ENCODE data around the gene CTDSPL.
A peak's percentile ranks its signal among the peaks of the same experiment; 100 is the strongest.

CTDSPL gene

GRCh38 chr3:37916685-37917084 lies 55.0 kb downstream of the CTDSPL start:
- no peak for DNase-seq (ENCODE audit: low read depth)

DNA sequence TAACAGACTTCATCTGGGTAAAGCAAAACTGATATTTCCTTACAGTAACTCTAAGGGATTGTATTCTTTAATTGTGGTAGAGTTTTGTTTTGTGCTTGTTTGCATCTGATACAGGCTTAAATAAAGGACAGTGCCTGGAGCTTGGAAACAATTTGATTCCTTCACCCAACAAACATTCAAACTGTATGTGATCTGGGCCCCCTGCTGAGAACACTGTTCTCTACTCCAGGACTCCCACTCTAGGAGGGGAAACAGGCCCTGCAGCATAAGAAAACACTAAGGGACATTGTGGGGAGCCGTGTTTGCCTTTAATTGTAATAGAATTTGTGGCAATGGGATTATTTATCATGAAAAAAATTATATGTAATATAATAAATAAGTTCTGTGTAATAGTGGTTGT lies 56.9 kb downstream of the CTDSPL start:
- no peak for DNase-seq (ENCODE audit: low read depth)

- DNase-seq (ENCODE audit: low read depth) = no peak
Observed at GRCh38 chr3:37920156-37920699, 58.5 kb downstream of the CTDSPL start.

GRCh38 chr3:37921025-37921424 lies 59.3 kb downstream of the CTDSPL start:
- no peak for DNase-seq (ENCODE audit: low read depth)

DNA sequence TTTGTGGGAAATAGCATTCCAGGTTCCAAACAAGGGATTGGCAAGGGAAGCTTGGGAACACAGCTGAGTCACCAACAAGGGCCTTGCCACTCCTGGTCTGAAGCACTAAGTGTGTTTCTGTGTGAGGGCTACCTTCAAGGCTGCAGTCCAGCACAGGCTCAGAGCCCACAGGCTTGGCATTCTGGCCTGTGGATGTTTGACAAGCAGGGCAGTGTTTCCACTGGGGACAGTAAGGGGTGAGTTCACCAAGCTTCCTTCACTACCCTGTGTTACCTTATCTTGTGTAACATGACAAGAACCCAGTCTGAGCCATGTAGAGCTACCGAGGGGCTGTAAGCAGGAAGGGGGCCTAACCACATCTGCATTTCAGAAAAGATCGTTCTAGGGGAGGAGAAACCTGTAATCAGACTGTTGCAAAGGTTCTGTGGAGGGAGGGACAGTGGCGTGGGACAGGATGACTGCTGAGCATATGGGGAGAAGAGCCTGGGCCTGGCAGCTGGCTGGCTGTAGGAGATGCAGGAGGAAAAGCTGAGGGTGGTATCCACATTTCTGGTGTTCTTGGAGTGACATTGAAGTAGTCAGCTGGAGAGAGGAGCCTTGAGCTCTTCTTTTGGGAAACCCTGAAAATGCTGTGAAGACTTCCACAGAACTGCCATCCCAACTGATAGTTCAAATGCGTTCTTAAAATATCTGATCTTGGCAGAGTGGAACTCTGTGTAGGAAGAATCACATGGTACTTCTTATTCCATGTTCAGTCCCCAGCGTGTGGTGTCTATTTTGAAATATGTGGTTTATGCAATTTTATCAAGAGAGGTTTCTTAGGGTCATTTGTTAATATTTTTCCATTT lies 61.3 kb downstream of the CTDSPL start:
- DNase-seq (ENCODE audit: low read depth) = no peak

DNA sequence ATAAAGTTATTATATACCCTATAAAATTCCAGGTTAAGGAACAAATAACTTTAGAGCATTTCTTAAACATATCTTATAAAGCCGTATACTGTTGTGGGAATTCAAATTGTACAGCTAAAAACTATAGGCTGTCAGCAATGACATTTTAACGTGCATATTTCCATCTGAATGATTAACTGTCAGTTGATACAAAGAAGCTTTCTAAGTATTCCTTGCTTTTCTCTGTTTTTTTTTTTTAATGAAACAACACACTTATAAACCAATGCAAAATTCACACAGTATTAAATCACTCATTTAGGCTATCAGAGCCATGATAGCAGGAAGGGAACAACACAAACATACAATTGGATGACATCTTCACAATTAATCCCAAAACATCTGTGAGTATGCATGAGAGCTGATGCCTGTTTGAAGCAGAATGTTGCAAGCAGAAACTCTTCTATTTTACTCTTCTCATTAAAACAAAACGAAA lies 61.9 kb downstream of the CTDSPL start:
- DNase-seq (ENCODE audit: low read depth) = no peak

GRCh38 chr3:37924453-37924852 lies 62.8 kb downstream of the CTDSPL start:
- no peak for DNase-seq (ENCODE audit: low read depth)

DNA sequence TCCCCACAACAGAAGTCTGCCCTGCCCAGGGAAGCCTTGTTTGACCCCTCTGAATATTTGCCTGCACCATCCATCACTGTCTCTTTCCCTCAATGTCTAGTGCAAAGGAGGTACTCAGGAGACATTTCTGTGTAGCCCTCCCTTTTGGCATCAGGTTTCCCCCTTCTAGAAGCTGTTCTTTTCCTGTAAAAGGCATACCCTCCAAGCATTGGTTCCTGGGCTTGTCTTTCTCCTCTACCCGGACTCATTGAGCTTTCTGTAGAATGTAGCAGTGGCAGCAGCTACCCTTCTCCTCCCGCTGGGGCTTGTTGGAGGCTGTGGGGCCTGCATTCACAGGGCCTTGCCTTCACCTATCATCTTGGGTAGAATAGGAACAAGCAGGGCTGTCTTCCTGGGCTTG lies 63.5 kb downstream of the CTDSPL start:
- no peak for DNase-seq (ENCODE audit: low read depth)

- no peak for DNase-seq (ENCODE audit: low read depth)
Observed at GRCh38 chr3:37926611-37927010, 64.9 kb downstream of the CTDSPL start.

GRCh38 chr3:37930495-37930894 lies 68.8 kb downstream of the CTDSPL start:
- no peak for DNase-seq (ENCODE audit: low read depth)

DNA sequence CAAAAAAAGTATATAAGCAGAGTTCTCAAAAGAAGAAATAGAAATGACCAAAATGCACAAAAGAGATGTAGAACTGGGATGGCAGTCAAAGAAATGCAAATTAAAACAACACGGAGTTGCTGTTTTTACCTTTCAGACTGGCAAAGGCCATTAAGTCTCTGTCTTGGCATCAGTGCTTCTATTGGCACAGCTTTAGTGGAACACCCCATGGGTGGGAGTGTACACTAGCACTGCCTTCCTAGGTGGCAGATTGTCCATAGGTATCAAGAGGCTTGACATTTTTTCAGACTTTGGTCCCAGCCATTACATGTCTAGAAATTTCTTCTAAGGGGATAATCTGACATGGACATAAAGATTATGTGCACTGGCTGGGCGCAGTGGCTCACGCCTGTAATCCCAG lies 70.8 kb downstream of the CTDSPL start:
- no peak for DNase-seq (ENCODE audit: low read depth)

GRCh38 chr3:37934631-37935289 lies 73.1 kb downstream of the CTDSPL start:
- no peak for DNase-seq (ENCODE audit: low read depth)

DNA sequence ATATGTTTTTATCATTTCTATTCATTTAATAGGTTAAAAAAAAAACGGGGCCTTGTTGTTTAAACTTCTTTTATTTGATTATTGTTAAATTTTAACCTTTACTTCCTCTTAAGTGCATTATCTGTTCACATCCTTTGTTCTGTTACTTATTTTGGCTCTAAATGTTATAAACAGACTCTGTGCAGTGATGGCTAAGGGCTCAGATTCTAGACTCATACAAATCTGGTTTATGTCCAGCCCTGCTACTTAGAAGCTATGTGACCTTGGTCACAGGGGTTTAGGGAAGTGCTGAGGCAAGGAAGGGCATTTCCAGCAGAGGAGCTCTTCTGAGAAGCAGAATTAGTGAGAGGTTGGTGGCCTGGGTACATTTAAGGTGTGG lies 73.6 kb downstream of the CTDSPL start:
- DNase-seq (ENCODE audit: low read depth) = no peak

- peak; percentile 93 for DNase-seq (ENCODE audit: low read depth)
Observed at GRCh38 chr3:37935756-37936666, 74.3 kb downstream of the CTDSPL start.

- DNase-seq (ENCODE audit: low read depth) = no peak
Observed at GRCh38 chr3:37937156-37937555, 75.5 kb downstream of the CTDSPL start.

DNA sequence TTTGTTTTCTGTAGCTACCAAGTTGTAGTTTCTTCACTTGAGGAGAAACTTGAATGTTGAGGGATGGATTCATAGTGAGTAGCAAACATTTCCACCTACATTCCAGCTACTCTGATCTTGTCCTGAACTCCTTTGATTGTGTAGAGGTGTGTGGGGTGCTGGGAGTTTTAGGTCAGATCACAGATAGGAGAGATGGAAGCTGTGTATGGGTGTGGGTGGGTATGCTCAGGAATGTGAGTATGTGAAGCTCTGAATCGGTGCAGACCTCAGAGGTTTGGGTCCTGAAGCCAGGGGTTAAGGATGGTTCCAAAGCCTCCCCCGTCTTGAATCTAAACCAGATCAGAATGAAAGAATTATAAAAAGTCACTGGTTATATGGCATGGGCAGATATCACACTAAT lies 76.3 kb downstream of the CTDSPL start:
- DNase-seq (ENCODE audit: low read depth) = no peak

- no peak for DNase-seq (ENCODE audit: low read depth)
Observed at GRCh38 chr3:37940242-37940908, 78.7 kb downstream of the CTDSPL start.

DNA sequence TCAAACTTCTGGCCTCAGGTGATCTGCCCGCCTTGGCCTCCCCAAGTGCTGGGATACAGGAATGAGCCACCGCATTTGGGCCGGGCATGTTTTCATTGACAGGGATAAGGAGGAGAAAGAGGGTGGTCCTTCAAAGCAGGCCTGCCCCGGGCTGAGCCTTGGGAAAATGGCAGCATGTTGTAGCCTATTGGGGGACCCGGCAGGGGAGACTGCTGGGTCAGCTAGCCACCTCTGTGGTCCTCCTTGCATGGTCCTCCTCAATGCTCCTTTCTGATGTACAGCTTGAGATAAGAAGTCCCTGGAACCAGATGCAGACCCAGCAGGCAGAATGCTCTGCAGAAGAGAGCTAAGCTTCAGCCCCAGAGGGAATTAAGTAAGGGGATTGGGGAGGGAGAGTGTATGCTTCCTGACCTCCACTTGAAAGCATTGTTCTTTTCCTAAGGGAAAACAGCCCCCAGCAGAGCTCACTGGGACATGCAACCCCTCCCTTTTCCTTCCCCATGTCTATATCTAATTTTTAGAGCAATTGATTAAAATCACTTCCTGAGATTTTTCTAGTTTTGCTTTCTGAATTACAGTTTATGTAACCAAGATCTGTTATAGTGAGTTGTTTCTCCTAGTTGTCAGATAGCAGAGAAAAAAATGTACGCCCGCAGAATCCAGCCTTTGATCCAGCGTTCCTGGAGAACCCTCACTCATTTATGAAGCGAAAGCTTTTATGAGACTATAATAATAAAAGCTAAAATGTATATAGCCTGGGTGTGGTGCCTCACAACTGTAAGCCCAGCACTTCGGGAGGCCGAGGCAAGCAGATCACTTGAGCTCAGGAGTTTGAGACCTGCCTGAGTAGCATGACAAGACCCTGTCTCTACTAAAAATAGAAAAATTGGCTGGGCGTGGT lies 80.2 kb downstream of the CTDSPL start:
- no peak for DNase-seq (ENCODE audit: low read depth)

DNA sequence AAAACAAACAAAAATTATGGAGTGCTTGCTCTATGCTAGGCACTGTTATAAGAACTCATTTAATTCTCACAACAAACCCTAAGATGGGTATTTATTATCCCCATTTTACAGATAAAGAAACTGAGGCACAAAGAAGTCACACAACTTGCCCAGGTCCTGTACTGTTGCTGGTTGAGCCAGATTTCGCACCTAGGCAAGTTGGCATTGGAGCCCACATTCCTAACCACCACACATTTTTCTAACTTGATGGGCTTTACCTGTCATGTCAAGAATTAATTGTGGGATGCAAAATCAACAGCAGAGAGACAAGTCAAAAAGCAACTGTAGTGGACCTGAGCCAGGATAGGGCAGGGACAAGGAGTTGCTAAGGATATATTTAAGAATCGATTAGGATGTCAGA lies 81.0 kb downstream of the CTDSPL start:
- DNase-seq (ENCODE audit: low read depth) = no peak

- no peak for DNase-seq (ENCODE audit: low read depth)
Observed at GRCh38 chr3:37943126-37943525, 81.4 kb downstream of the CTDSPL start.
